NCI-H69 (cell line): ENCODE data around the gene PLVAP.

Experiments
- DNase-seq: peaks from one replicate; lab custom pipeline; 2025; lab: John Stamatoyannopoulos, UW

PLVAP gene, protein sequence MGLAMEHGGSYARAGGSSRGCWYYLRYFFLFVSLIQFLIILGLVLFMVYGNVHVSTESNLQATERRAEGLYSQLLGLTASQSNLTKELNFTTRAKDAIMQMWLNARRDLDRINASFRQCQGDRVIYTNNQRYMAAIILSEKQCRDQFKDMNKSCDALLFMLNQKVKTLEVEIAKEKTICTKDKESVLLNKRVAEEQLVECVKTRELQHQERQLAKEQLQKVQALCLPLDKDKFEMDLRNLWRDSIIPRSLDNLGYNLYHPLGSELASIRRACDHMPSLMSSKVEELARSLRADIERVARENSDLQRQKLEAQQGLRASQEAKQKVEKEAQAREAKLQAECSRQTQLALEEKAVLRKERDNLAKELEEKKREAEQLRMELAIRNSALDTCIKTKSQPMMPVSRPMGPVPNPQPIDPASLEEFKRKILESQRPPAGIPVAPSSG

DNA sequence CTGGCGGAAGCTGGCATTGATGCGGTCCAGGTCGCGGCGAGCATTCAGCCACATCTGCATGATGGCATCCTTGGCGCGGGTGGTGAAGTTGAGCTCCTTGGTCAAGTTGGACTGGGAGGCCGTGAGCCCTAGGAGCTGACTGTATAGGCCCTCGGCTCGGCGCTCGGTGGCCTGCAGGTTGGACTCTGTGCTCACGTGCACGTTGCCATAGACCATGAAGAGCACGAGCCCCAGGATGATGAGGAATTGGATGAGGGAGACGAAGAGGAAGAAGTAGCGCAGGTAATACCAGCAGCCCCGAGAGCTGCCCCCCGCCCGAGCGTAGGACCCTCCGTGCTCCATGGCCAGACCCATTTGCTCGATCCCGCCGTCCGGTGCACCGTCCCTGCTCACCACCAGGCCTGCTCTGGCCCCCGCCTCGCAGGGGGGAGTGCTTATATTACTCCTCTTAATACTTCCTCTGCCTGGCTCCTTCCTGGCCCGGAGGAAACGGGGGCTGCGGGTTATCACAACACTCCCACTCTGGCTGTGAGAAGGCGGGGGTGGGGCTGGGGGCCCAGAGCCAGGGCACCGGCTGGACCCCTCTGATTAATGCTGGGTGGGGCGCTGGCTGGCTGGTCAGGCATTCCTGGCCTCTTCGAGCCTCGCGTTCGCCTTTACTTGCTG lies at the start of gene PLVAP:
Gene PLVAP (minus strand): TSS at position 408 of the 666 bp plus-strand sequence. CDS start 54 bp downstream, at position 354.
- no peak for DNase-seq

DNA sequence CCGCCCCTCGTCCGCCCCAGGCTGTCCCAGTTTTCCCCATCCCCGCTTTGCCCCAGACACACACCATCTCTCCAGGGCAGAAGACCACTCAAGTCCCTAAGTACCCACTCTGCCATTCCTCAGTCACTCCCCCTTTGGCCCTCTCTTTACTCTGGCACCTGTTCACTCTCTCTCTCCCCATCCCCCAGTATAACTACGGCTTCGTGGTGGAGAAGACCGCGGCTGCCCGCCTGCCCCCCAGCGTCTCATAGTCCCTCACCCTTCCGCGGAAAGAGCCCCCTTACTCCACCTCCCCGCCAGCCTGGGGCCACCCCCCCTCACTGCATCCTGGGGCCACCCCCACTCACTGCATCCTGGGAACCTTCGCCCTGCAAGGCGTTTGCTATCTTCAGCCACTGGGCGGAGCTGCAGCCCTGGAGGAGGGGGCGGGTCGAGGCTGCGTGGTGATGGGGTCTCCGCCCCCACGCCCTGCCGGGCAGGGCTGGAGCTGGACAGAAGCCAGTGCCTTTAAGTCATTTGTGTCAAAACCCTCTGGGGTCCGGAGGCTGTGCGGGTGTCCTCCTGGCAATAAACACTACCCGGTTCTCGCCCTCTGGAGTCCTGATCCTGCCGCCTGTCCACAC lies 47.7 kb upstream of the PLVAP start:
- DNase-seq = peak; percentile 88

DNA sequence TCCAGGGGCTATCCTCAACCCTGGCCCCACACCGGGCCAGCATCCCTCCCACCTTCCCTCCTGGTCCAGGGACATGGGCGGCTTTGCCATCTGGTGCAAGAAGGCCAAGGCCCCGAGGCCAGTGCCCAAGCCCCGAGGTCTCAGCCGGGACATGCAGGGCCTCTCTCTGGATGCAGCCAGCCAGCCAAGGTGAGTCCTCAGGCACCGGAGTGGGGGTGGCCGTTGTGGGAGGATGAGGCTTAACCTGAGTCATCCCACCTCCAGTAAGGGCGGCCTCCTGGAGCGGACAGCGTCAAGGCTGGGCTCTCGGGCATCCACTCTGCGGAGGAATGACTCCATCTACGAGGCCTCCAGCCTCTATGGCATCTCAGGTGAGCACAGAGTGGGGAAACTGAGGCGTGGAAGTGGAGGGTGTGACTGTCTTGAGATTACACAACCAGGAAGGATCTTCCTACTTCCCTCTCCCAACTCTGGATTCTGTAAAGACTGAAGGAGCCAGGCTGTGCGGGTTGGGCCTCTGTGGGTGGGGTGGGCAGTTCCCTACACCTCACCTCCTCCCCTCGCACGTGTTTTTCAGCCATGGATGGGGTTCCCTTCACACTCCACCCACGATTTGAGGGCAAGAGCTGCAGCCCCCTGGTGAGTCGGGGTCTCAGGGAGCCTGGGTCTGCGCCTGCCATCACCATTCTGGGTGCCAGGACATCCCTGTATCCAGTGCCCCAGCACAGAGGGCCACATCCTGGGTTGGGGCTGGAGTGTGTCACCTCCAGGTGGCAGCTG lies 46.5 kb upstream of the PLVAP start:
- no peak for DNase-seq

DNA sequence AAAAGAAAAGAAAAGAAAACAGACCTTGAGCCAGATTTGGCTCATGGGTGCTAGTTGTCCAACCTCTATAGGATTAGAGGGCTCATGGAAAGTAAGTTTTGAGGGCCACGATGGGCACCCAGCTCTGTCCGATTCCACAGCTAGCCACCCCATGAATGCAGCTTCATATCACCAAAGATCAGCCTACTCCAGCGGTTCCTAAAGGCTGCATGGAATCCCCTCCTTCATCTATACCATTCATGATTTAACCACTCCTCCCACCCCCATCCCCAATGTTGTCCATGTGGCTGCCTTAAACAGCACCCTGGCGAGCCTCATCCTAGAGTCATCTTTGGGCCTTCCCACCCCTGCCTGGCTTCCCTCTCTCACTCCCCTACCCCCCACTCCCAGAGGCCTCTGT lies 44.8 kb upstream of the PLVAP start:
- DNase-seq = no peak

DNA sequence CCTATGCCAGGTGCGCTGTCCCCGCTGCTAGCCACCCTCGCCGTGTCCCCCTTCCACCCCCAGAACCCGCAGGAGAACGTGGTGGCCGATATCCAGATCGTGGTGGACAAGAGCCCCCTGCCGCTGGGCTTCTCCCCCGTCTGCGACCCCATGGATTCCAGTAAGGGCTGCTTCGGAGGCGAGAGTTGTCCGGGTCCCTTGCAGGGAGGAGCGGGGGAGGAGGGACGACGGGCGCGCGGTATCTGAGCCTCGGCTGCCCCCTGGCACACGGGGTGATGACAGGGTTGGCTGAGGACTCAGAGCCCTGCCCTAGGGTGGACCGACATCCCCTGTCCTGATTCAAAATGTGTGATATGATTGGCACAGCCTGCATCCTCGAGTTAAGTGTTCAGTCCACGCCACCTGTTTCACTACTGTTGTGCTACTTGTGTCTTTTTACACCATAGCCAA lies 43.4 kb upstream of the PLVAP start:
- peak; percentile 48 for DNase-seq

DNA sequence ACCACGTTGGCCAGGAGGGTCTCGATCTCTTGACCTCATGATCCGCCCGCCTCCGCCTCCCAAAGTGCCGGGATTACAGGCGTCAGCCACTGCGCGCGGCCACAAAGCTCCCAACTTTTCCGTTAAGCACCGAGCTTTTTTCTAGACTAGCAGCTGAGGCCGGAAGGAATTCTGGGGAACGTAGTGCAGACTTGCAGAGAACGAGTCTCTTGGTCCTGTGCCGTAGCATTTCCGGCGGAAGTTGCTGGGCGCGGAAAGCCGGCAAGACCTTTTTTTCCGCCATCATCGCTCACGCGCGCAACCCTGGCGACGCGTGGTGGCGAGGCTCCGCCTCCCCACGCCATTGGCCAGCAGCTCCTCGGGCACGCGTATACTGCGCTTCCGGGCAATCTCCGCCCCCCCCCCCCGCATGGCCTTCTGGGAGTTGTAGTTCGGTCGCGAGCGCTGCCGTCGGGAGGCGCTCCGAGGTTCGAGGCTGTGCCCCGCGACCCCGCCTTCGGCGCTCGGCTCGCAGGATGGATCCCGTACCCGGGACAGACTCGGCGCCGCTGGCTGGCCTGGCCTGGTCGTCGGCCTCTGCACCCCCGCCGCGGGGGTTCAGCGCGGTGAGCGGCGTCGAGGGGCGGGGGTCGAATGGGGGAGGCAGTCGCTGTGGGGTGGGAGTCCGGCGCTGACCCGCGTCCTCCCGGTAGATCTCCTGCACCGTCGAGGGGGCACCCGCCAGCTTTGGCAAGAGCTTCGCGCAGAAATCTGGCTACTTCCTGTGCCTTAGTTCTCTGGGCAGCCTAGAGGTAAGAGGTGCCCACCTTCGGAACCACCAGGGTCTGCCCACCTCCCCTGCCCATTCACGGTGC lies 42.7 kb upstream of the PLVAP start, which contains the start of gene MVB12A:
Gene MVB12A (plus strand): TSS at position 427 of the 854 bp plus-strand sequence. CDS start 89 bp downstream, at position 516.
- peak; percentile 99 for DNase-seq

DNA sequence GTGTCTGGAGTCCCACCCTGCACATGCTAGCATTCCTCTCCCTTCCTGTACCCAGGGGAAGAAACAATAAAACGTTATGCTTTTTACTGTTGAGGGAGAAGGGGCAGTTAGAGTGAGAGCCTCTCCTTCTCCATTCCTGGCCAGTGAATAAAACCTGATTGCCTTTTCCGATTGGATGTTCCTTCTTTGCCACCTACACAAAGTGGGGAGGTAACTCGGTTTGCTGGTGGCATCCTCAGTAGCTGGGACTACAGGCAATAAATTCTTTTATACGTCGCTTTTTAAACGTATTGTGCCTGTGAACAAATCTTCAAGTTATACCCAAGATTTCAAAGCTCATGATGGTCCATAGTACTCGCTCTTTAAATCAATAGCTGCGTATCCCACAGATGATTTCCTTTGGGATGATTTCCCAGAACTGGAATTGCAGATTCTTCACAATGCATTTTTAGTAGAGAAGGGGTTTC lies 42.0 kb upstream of the PLVAP start:
- DNase-seq = peak; percentile 35

DNA sequence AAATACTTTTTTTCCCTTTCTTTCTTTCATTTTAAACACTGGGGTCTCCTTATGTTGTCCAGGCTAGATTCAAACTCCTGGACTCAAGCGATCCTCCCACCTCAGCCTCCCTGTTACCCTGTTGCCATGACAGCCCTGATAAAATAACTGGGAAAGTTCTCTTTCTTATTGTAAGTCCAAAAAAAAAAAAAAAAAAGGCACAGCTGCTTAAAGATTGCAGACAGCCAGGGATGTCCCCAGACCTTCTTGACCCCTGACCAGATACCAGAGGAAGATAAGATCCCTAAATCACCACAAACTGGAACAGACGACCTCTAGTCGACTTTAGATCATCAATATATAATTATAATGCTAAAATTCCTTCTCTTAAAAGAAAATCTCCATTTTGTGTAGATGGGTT lies 41.6 kb upstream of the PLVAP start:
- no peak for DNase-seq

DNA sequence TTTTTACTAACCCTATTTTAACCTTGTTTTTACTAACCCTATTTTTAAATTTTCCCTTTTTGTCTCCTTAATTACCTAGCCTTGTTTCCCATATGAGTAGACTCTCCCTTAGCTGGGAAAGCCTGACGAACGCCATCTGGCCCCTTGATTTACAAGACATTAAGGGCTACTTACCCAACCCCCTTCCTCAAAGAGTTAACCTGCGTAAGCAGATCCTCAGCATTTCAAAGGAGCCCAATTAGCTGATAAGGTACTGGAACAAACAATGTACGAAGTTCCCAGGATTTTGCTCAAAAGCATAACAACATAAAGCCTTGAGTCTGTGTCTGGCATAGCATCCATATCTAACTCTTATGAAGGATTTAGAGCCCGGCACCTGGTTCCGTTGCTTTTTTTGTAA lies 38.0 kb upstream of the PLVAP start:
- DNase-seq = peak; percentile 31

DNA sequence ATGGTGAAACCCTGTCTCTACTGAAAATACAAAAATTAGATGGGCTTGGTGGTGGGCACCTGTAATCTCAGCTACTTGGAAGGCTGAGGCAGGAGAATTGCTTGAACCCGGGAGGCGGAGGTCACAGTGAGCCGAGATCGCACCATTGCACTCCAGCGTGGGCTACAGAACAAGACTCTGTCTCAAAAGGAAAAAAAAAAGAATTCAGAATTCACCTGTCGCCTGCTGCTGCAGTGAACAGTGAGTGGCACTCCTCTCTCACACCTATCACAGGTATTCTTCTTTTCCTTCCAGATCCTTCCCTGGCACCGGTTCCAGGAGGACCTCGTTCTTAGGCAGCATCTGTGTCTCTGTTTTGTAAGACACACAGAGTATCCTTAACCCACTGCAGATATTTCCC lies 37.0 kb upstream of the PLVAP start:
- DNase-seq = no peak

DNA sequence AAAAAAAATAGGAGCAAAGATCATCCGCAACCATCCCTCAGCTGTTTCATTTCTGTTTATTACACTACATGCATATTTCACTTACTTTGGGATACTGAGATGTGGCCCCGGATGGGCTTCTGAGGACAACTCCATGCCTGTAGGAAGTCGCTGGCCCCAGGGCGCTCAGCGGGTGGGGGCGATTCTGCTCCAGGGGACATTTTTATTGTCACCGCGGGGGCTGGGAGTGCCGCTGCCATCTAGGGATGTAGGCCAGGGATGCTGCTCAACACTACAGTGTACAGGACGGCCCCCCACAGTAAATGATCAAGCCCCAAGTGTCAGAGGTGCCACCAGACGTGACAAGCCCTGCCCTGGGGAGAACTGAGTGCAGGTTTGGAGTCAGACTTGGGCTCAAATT lies 34.7 kb upstream of the PLVAP start:
- DNase-seq = peak; percentile 21

DNA sequence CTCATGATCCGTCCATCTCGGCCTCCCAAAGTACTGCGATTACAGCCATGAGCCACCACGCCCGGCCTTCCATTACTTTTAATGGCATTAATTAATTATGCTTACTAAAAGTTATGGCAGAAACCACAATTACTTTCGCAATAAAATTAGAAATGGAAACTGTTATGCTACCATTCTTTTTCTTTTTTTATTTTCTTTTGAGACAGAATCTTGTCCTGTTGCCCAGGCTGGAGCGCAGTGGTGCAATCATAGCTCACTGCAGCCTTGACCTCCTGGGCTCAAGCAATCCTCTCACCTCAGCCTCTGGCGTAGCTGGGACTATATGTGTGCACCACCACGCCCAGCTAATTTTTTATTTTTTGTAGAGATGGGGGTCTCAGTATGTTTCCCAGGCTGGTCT lies 32.8 kb upstream of the PLVAP start:
- no peak for DNase-seq

DNA sequence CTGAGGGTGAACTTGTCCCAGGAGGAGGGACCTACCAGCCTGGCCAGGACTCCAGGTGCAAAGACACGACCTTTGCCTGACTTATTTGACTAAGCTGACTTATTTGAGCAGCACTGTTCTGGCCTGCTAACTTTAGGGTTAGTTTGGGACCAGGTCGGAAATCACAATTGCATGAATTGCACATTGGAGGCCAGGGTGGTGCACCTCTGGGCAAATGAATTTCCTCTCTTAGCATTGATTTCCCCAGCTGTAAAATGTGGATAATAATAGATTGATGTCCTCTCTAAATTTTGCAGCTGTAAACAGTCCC lies 29.7 kb upstream of the PLVAP start:
- no peak for DNase-seq

DNA sequence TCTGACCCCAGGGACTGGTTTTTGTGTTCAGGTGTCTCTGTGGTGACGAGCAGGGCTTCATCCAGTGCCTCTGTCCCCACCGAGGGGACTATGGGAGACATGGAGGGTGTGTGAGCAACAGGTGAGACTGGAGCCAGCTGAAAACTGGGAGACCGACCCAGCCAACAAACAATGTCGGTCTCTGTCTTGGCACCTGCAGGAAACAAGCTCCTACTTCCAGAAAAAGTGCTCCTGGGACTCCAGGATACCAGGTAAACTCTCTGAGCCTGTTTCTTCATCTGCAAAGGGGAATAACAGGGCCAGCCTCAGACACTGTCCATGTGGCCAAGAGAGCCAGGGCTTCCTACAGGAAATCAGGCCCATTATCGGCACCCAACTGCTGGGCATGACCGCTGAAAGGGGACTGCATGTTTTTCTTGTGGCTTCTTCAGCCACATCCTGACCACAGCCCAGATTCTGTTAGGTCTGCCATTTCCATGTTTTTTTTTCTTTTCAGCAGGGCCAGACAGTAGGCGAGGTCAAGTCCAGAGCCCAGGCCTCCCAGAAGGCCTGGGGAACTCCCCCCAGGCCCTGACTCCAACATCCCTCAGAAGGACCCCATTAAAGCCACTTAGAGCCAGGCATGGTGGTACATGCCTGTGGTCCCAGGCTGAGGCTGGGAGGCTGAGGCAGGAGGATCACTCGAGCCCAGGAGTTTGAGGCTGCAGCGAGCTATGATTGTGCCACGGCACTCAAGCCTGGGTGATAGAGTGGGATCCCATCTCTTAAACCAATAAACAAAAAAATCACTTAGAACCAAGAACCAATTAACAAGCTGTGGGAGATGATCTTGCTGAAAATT lies 29.1 kb upstream of the PLVAP start:
- no peak for DNase-seq

DNA sequence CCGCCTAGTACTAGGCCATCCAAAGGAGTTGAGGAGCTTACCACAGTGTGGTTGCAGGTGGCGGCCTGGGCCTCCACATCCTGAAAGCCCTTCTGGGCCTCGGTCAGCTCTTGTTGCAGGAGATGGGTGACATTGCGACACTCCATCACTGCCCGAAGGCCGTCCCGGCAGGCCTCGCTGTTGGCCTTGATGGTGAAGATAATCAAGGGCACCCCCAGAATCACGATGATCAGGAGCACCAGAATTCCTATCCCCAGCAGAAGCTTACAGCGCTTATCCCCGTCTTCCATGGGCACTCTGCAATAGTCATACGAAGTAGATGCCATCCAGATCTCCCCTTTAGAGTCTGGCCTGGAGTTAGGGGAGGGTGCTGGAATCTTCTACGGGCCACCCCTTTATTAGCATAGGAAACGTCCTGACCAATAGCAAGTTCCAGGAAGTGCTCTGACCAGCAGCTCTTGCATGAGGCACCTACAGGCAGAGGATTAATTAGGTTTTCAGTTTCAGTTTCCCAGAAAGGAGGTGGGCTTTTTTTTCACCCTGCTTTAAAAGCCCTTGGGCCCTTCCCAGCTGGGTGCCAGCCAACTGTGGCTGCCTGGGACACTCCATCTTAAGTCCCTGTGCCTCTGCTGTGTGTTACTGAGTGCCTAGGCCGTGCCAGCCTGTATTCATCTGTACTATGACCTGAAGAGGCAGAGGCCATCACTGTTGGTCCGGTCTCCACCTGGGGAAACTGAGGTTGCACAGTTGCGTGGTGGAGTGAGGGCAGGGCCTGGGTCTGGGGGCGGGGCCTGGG lies 28.3 kb upstream of the PLVAP start, which contains the start of gene BST2:
Gene BST2 (minus strand): TSS at position 381 of the 796 bp plus-strand sequence. CDS start 55 bp downstream, at position 326.
- no peak for DNase-seq

DNA sequence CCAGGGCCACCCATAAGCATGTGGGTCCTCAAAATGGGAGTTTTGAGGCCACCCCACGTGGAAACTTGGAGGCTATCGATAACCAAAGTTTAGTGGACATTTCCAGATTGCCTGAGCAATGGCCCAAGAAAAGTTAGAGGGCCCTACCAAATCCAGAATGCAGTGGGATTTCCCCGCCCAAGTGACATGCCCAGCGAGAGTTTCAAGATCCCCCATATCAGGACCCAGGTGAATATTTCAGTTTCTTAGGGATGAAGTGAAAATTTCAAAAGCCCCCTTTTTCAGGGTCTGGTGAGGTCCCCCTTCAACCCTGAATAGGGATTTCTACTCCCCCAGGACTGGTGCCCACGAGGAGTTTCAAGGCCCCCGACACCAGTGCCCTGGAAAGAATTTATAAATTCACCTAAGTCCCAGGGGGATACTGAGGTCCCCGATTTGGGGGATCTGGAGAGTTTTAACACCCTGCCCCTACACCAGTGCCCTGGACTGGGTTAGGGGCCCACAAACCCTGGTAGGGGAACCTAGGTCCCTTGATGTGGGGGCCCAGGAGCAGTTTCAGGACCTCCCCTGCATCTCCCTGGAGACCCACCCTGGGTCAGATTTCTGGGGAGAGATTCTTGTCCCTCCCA lies 27.6 kb upstream of the PLVAP start:
- DNase-seq = no peak

DNA sequence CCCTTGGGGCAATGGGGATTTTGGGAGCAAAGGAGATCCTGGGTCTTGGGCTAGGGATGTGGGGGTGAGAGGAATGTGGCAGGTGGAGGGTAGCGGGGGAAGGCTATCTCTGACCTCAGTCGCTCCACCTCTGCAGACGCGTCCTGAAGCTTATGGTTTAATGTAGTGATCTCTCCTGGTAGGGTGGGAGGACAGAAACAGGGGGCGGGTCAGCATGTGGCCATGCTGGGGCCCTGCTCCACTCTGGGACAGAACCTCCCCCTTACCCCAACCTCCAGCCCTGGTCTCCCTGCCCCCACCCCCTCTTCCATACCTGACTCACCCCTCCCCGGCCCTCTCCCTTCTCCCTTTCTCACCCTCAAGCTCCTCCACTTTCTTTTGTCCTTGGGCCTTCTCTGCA lies 26.9 kb upstream of the PLVAP start:
- DNase-seq = no peak

DNA sequence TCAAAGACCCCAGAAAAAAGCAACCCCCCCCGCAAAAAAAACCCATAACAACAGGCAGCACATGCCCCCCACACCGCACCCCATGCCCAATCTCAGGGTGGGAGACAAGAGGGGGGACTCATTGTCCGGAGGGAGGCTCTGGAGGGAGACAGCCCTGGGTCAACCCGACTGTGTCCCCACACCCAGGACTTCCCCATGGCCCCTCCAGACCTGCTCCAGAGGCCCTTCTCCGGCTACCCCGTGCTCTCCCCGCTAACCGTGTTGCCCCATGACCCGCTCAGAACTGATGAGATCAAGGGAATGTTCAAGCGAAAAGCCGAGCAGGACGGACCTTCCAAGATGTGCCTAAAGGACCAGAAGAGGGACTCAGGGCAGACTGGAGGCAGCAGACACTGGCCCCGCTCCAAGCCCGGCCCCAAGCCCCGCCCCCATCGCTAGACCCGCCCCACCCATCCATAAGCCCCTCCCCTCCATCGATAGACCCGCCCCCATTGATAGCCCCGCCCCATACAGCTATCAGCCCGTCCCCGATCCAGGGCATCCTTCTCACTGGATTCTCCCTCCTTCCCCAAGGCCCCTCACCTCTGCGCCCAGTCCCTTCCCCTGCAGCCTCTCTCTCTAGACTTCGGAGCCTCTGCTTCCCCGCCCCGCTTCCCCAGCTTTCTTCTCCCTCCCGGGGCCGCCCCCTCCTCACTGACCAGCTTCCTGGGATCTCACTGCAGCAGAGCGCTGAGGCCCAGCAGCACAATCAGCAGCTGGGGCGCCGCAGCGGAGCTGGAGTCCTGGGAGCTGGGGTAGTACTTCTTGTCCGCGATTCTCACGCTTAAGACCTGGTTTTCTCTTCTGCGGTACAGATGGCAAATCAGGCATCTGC lies 26.1 kb upstream of the PLVAP start:
- DNase-seq = peak; percentile 73
